Measurements from ENCODE around the gene RPL34. TPM values are rescaled to one million over a fixed set of nuclear protein-coding genes. Genes with fewer than 3 reads are reported as not detected.

RPL34 gene
- polyA plus RNA-seq, 2 of the 4 experiments (the other 2 are of a cell fraction): 949 to 1,255 TPM

- POLR2A ChIA-PET: no interaction called here
- CTCF ChIA-PET: no interaction called here
- Histone ChIP-seq H3K27ac (no peak overlapping the region), H3K9me3 (no peaks in the 10 kb centered on the region), H3K4me2 (peak overlapping the region; percentile 88), H3K4me3 (no peak overlapping the region), H3K4me1 (peaks cover 28% of the 10 kb centered on the region; the same call in 2 of the 3 replicates)
- 79% methylated on average over 2 of the region's 2 CpGs for WGBS (ENCODE audit: missing lambda C conversion rate)
- no peak for DNase-seq (ENCODE audit: low read depth in 1 of 2, low spot score in 1 of 2)
- TF ChIP-seq HEYL (CRISPR knock-in tag; IDR thresholded peaks at IDR 0.05) (no peak), E2F6 (IDR thresholded peaks at IDR 0.05; ENCODE audit: borderline replicate concordance, low read depth) (no peak), RAD21 (conservative IDR thresholded peaks at IDR 0.05 in 1 of 2, IDR thresholded peaks at IDR 0.05 in 1 of 2) (no peak), JUNB (IDR thresholded peaks at IDR 0.05) (no peak), KDM1A (IDR thresholded peaks at IDR 0.05; ENCODE audit: low read depth) (no peak), CBX8 (IDR thresholded peaks at IDR 0.05) (no peak), RNF2 (IDR thresholded peaks at IDR 0.05; ENCODE audit: borderline replicate concordance, low read depth) (no peak), ZC3H11A (IDR thresholded peaks at IDR 0.05) (no peak), NR3C1 (IDR thresholded peaks at IDR 0.05) (no peak), ZNF302 (CRISPR knock-in tag; IDR thresholded peaks at IDR 0.05) (no peak), POLR2A (IDR thresholded peaks at IDR 0.05; ENCODE audit: low read length) (no peak), ATOH8 (CRISPR knock-in tag; IDR thresholded peaks at IDR 0.05; ENCODE audit: low read depth) (no peak), FOSL2 (IDR thresholded peaks at IDR 0.05) (no peak), FOSL2 (CRISPR knock-in tag; IDR thresholded peaks at IDR 0.05) (no peak), MAFK (IDR thresholded peaks at IDR 0.05; ENCODE audit: partially characterized antibody) (no peak), NPAS2 (CRISPR knock-in tag; IDR thresholded peaks at IDR 0.05; ENCODE audit: borderline replicate concordance) (no peak)
- TF ChIP-seq, protein P1, sequence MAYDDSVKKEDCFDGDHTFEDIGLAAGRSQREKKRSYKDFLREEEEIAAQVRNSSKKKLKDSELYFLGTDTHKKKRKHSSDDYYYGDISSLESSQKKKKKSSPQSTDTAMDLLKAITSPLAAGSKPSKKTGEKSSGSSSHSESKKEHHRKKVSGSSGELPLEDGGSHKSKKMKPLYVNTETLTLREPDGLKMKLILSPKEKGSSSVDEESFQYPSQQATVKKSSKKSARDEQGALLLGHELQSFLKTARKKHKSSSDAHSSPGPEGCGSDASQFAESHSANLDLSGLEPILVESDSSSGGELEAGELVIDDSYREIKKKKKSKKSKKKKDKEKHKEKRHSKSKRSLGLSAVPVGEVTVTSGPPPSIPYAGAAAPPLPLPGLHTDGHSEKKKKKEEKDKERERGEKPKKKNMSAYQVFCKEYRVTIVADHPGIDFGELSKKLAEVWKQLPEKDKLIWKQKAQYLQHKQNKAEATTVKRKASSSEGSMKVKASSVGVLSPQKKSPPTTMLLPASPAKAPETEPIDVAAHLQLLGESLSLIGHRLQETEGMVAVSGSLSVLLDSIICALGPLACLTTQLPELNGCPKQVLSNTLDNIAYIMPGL (CRISPR knock-in tag; IDR thresholded peaks at IDR 0.05; ENCODE audit: borderline replicate concordance): no peak
- TF ChIP-seq, protein P2, sequence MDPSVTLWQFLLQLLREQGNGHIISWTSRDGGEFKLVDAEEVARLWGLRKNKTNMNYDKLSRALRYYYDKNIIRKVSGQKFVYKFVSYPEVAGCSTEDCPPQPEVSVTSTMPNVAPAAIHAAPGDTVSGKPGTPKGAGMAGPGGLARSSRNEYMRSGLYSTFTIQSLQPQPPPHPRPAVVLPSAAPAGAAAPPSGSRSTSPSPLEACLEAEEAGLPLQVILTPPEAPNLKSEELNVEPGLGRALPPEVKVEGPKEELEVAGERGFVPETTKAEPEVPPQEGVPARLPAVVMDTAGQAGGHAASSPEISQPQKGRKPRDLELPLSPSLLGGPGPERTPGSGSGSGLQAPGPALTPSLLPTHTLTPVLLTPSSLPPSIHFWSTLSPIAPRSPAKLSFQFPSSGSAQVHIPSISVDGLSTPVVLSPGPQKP (IDR thresholded peaks at IDR 0.05; ENCODE audit: low read depth, low read length): no peak
- no peak for ATAC-seq
- no peak for FAIRE-seq
Measured at GRCh38 chr4:108624263-108625056, 4.1 kb downstream of the RPL34 start.

DNA sequence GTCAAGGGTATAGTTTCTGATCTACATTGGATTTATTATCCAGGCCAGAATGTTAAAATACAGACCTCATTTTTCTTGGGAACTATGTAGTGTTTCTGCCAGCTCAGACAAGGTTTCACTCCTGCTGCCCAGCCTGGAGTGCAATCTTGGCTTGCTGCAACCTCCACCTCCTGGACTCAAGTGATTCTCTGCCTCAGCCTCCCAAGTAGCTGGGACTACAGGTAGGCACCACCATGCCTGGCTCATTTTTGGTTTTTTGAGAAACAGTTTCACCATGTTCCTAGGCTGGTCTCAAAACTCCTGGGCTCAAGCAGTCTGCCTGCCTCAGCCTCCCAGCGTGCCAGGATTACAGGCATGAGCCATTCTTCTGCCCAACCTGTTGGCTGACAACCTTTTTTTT, 5.7 kb downstream of the RPL34 start:
- POLR2A ChIA-PET: interaction anchor here (1.1 kb wide), 2 partner anchors 22 to 24 kb away, joined by 3 to 4 read pairs; no protein-coding TSS in a partner anchor

More for the DNA sequence above, 5.7 kb downstream of the RPL34 start:
- TF ChIP-seq FOXS1 (CRISPR knock-in tag; IDR thresholded peaks at IDR 0.05) (no peak), HOXA7 (CRISPR knock-in tag; IDR thresholded peaks at IDR 0.05) (no peak), RNF2 (IDR thresholded peaks at IDR 0.05; ENCODE audit: borderline replicate concordance, low read depth) (no peak), MAFK (IDR thresholded peaks at IDR 0.05; ENCODE audit: partially characterized antibody) (no peak), NFE2L2 (conservative IDR thresholded peaks at IDR 0.05; ENCODE audit: low read length) (no peak), RAD21 (conservative IDR thresholded peaks at IDR 0.05 in 1 of 2, IDR thresholded peaks at IDR 0.05 in 1 of 2) (no peak), GATA3 (IDR thresholded peaks at IDR 0.05; ENCODE audit: borderline replicate concordance) (no peak)
- TF ChIP-seq, protein P3, sequence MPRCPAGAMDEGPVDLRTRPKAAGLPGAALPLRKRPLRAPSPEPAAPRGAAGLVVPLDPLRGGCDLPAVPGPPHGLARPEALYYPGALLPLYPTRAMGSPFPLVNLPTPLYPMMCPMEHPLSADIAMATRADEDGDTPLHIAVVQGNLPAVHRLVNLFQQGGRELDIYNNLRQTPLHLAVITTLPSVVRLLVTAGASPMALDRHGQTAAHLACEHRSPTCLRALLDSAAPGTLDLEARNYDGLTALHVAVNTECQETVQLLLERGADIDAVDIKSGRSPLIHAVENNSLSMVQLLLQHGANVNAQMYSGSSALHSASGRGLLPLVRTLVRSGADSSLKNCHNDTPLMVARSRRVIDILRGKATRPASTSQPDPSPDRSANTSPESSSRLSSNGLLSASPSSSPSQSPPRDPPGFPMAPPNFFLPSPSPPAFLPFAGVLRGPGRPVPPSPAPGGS (IDR thresholded peaks at IDR 0.05): no peak
- TF ChIP-seq, protein P4, sequence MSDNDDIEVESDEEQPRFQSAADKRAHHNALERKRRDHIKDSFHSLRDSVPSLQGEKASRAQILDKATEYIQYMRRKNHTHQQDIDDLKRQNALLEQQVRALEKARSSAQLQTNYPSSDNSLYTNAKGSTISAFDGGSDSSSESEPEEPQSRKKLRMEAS (IDR thresholded peaks at IDR 0.05): no peak
- Histone ChIP-seq H3K4me3 (no peak overlapping the region), H3K4me2 (no peak overlapping the region), H3K4me1 (peaks cover 28% of the 10 kb centered on the region; the same call in 2 of the 3 replicates), H3K9me3 (no peaks in the 10 kb centered on the region), H3K27ac (no peak overlapping the region)
- no peak for FAIRE-seq
- no peak for DNase-seq (ENCODE audit: low read depth in 1 of 2, low spot score in 1 of 2)
- WGBS (ENCODE audit: missing lambda C conversion rate): 100% methylated on average over 1 of the region's 1 CpG
- CTCF ChIA-PET: no interaction called here
- no peak for ATAC-seq

Data from A549 (cell line).